ENCODE data around the gene HPSE2.

DNA sequence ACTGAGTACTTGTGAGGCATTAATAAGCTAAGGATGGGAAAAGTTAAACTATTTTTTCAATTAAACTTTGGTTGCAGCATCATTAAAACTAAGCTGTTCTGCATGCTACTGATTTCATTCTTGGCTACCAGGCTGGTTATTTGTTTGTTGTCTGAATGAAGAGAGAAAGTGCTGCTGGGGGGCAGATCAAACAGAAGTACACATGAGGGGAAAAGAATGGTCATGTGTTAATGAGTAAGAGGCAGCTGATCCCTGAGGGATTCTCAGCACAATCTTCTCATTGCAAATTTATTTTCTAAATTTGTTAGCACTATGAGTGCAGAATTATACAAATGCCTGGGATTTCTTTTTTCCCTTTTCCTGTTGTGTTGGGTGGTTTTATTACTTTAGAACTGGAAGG is 575.7 kb downstream of the HPSE2 start:
- TF ChIP-seq CTCF (IDR thresholded peaks at IDR 0.05) = no peak
- no peak for TF ChIP-seq POLR2A (IDR thresholded peaks at IDR 0.05)
